Stimulated activated CD8-positive, alpha-beta memory T cell treated with anti-CD3 and anti-CD28 coated beads, Interleukin-2, amount 100 ng/mL, for 48 hours (primary cell): ENCODE results near the gene PHACTR1.
A peak's percentile ranks its signal among the peaks of the same experiment; 100 is the strongest.

Experiments used
- DNase-seq, 2 donors: peaks; one replicate each; pipeline ENCODE4 v3.0.0-alpha.2; 2020; ENCODE audit warnings: low read depth in 2 of 2

PHACTR1 gene

GRCh38 chr6:13261464-13261994 lies 545.0 kb downstream of the PHACTR1 start:
- no peak for DNase-seq

- DNase-seq: no peak
These were observed 546.0 kb downstream of the PHACTR1 start for GRCh38 chr6:13262302-13263230.

GRCh38 chr6:13263669-13264068 lies 547.1 kb downstream of the PHACTR1 start:
- DNase-seq: no peak

- no peak for DNase-seq
These were observed 550.6 kb downstream of the PHACTR1 start for GRCh38 chr6:13267142-13267651.

GRCh38 chr6:13268913-13269518 lies 552.4 kb downstream of the PHACTR1 start:
- DNase-seq: no peak

GRCh38 chr6:13272131-13273046 lies 555.8 kb downstream of the PHACTR1 start:
- no peak for DNase-seq

GRCh38 chr6:13273202-13273930 lies 556.8 kb downstream of the PHACTR1 start:
- DNase-seq: no peak

GRCh38 chr6:13273931-13274706 lies 557.6 kb downstream of the PHACTR1 start:
- DNase-seq: peak; percentile 43 to 48

GRCh38 chr6:13274707-13275434 lies 558.3 kb downstream of the PHACTR1 start:
- DNase-seq: no peak

- DNase-seq: no peak
These were observed 558.9 kb downstream of the PHACTR1 start for GRCh38 chr6:13275435-13275989.

- no peak for DNase-seq
These were observed 560.7 kb downstream of the PHACTR1 start for GRCh38 chr6:13277231-13277630.

- DNase-seq: no peak
These were observed 561.6 kb downstream of the PHACTR1 start for GRCh38 chr6:13278164-13278563.

GRCh38 chr6:13278991-13279390 lies 562.4 kb downstream of the PHACTR1 start:
- no peak for DNase-seq

GRCh38 chr6:13280254-13280653 lies 563.7 kb downstream of the PHACTR1 start:
- DNase-seq: no peak

GRCh38 chr6:13281686-13282085 lies 565.1 kb downstream of the PHACTR1 start:
- DNase-seq: no peak

- no peak for DNase-seq
These were observed 566.0 kb downstream of the PHACTR1 start for GRCh38 chr6:13282393-13283069.

GRCh38 chr6:13283331-13283730 lies 566.8 kb downstream of the PHACTR1 start:
- no peak for DNase-seq

- no peak for DNase-seq
These were observed 568.1 kb downstream of the PHACTR1 start for GRCh38 chr6:13284646-13285045.
